GM19324 (cell line): ENCODE data around the gene IGDCC3.

ENCODE experiments used
- ATAC-seq: cut with Tn5 transposase; IDR thresholded peaks from one replicate; pipeline ENCODE4 v1.9.1; 2021; ENCODE audit warnings: mild to moderate bottlenecking, moderate library complexity; ENCODE audit not compliant: unreplicated experiment, low FRiP score

The IGDCC3 gene

DNA sequence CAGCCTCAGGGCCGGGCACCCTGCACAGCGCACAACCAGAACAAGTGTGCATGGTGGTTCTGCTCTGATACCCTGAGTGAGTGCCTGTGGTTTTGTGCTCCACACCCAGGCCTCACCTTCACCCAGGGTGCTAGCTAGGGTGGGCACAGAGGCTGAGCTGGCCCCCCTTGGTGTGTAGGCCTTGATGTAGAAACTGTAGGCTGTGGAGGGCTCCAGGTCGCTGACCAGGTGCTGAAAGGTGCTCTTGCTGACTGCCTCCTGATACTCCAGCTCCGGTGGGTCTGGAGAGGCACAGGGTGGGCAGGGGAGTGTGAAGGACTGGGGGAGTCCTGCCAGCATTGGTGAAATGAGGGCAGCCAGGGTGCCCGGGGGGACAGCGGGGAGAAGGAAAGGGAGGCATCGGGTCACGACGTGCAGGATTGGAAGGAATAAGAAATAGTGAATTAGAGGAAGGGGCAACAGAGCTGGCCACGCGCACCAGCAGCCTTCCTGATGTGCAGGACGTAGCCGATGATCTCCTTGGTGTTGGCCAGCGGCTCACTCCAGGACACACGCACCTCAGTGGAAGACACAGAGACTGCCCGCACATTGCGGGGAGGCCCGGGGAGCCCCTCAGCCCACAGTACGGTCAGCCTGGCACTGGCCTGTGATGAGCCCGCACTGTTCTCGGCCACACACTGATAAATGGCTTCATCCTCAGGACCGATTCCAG is 46.7 kb downstream of the IGDCC3 start:
- no peak for ATAC-seq

DNA sequence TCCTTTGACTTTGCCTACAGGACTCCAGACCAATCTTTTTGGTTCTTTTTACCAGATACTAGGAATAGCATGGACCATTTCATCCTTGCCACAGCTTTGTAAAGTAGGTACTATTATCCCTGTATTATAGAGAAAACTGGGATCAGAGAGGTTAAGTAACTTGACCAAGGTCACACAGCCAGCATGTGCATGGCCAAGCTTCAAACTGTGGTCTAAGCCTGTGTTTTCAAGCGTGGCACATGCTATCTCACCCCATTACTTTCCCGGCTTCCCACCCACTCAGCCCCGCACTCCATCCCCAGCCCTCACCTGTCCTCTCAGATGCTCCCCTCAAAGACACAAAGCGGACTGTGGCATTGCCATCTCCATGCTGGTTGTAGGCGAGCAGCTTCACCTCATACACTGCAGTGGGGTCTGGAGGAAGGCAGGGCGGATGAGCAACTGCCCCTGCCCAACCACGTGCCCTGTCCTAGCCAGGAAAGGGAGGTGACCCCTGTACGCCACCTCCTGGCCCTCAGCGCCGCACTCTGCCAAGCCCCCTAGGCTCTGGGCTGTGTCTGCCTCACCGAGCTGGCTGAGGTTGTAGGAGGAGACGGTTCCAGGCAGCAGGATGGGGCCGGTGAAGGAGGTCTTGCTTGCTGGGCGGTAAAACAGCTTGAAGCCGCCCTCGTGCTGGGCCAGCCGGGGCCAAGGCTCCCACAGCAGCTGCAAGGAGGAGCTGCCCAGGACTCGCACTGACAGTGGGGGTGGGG is 47.6 kb downstream of the IGDCC3 start:
- no peak for ATAC-seq

- ATAC-seq: no peak
Measured at GRCh38 chr15:65329288-65329983, 48.4 kb downstream of the IGDCC3 start.

GRCh38 chr15:65328506-65329287 is 49.1 kb downstream of the IGDCC3 start:
- no peak for ATAC-seq

- ATAC-seq: no peak
Measured at GRCh38 chr15:65327651-65328393, 50.0 kb downstream of the IGDCC3 start.

DNA sequence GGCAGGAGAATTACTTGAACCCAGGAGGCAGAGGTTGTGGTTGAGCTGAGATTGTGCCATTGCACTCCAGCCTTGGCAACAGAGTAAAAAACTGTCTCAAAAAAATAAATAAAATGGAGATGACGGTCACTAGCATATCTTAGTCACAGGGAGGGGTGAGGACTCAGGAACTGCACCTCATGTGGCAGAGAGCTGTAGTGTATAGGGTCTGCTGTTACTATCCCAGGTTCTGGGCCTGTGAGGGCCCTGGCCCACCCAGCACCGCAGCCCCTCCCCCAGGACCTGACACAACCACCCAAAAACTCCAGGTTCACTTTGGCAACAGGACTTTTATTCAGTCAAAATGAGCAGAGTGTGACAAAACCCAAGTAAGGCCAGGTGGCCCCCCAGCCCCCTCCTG is 51.0 kb downstream of the IGDCC3 start:
- ATAC-seq: no peak

GRCh38 chr15:65326117-65326526 is 51.7 kb downstream of the IGDCC3 start:
- ATAC-seq: no peak

DNA sequence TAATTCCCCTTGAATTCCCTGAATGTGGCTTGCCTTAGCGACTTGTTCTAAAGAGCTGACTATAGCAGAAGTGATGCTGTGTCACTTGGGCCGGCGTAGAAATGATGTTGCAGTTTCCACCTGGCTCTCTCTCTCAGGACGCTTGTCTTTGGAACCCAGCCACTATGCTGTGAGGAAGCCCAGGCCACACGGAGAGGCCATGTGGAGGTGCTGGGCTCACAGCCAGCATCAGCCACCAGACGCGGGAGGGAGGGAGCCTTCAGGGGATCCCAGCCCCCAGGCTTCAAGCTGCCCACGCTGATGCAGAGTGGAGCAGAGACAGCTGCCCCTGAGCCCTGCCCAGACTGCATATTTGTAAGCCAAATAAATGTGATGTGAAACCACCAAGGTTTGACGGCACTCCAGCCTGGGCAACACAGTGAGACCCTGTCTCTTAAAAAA is 54.7 kb downstream of the IGDCC3 start:
- ATAC-seq: no peak

GRCh38 chr15:65318870-65319356 is 58.9 kb downstream of the IGDCC3 start:
- ATAC-seq: no peak

DNA sequence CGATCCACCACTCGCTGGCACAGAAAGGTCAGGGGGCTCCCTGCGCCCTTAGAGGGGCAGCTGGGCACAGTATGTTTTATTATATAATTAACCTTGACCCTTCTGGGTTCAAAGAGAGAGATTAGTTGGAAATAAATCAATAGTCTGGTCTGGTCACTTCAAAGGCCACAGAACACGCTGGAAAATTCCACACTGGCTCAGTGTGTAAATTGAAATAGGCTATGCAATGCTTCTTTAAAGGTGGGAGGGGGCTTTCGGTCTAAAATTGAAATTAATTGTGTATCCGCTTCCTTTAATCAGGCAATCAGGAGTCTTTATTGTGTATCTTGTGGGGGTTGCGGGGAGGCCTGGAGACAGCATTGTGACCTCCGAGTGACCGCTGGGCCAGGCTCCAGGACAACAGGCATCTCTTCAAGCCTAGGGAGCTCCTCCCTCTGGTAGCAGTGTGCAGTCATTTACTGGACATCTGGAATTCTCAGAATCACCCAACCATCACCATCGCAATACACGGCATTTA is 65.3 kb downstream of the IGDCC3 start:
- ATAC-seq: no peak

- no peak for ATAC-seq
Measured at GRCh38 chr15:65311760-65312159, 66.0 kb downstream of the IGDCC3 start.

DNA sequence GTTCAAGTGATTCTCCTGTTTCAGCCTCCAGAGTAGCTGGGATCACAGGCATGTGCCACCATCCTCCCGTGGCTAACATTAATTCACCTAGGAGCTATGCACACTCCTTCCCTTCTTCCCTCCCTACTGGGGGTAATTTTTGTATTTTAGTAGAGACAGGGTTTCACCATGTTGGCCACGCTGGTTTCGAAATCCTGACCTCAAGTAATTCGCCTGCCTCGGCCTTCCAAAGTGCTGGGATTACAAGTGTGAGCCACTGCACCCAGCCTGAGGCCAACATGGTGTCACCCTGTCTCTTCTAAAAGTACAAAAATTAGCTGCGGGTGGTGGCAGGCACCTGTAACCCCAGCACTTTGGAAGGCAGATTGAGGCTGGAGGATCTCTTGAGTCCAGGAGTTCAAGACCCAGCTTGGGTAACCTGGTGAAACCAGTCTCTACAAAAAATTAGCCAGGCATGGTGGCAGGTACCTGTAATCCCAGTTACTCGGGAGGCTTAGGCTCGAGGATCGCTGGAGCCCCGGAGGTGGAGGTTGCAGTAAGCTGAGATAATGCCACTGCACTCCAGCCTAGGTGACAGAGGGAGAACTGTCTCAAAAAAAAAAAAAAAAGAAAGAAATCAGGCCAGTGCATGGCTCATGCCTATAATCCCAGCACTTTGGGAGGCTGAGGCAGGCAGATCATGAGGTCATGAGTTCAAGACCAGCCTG is 67.2 kb downstream of the IGDCC3 start:
- no peak for ATAC-seq

- ATAC-seq: no peak
Measured at GRCh38 chr15:65309882-65310418, 67.9 kb downstream of the IGDCC3 start.

GRCh38 chr15:65307978-65308377 is 69.8 kb downstream of the IGDCC3 start:
- no peak for ATAC-seq

GRCh38 chr15:65306551-65306950 is 71.3 kb downstream of the IGDCC3 start:
- no peak for ATAC-seq

DNA sequence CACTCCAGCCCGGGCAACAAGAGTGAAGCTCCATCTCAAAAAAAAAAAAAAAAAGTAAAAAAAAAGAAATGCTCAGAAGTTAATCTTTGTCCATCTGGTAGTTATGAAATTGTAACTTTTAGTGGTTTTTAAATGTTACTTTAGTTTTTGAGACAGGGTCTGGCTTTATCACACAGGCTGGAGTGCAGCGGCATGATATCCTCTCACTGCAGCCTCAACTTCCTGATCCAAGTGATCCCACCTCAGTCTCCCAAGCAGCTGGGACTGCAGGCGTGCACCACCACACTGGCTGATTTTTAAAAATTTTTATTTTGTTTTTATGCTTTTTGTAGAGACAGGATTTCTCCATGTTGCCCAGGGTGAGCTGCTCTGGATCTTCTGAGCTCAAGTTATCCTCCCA is 72.0 kb downstream of the IGDCC3 start:
- ATAC-seq: no peak

DNA sequence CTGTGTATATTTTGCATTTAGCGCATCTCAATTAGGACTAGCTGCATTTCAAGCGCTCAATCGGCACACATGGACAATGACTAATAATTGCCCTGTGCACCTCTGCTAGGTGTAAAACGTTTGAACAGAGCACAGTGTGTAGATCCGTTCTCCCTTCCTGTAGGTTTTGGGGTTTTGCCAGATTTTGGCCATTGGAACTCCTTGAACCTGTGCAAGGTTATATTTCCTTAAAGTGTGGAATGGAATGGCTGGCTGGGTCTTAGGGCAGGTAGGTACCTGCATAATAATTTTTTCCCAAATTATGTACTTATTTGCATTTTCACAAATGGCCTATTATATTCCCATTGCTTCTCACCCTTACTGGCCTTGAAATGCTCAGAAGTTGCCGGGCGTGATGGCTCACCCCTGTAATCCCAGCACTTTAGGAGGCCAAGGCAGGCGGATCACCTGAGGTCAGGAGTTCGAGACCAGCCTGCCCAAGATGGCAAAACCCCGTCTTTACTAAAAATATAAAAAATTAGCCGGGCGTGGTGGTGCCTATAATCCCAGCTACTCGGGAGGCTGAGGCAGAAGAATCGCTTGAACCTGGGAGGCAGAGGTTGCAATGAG is 72.5 kb downstream of the IGDCC3 start:
- ATAC-seq: no peak
